NCI-H1092 (cell line): ENCODE measurements around the gene NANP.

Experiments used
- DNase-seq: peaks from one replicate; lab custom pipeline; 2025; lab: John Stamatoyannopoulos, UW

The NANP gene

DNA sequence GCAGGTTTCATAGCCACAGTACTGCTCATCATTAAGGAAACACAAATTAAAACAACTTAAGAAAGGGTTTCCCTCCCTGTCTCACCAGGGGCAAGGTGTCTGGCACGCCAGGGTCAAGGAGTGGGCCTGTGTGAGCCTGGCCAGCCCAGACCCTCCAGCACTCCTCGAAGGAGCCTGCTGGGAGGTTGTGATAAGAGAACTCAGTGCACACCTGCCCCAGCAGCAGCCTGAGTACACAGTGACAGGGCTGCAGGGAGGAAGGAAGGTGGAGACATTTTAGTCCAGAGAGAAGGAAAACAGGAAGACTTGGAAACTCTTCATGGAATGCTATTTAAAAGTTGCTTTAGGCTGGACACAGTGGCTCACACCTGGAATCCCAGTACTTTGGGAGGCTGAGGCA lies 52.6 kb downstream of the NANP start:
- no peak for DNase-seq

DNA sequence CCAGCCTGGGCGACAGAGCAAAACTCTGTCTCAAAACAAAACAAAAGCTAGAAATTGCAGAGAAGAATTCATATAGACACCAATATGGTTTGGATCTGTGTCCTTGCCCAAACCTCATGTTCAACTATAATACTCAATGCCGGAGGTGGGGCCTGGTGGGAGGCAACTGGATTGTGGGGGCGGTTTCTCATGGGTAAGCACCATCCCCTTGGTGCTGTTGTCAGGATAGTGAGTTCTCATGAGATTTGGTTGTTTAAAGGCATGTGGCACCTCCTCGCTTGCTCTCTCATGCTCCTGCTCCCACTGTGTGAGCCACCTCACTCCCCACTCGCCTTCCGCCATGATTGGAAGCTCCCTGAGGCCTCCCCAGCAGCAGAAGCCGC lies 53.7 kb downstream of the NANP start:
- no peak for DNase-seq

DNA sequence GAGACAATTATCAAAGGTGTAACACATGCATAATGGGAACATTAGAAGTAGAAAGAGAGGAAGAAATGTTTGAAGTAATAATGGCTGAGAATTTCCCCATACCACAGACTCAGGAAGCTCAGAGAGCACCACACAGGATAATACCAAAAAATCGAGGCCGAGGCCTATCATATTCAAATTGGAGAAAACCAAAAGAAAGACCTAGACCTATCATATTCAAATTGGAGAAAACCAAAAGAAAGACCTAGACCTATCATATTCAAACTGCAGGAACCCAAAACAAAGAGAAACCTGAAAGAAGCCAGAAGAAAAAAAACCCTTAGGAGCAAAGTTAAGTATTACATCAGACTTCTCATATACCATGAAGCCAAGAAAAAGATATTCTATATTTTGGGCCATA lies 56.5 kb downstream of the NANP start:
- DNase-seq = no peak

DNA sequence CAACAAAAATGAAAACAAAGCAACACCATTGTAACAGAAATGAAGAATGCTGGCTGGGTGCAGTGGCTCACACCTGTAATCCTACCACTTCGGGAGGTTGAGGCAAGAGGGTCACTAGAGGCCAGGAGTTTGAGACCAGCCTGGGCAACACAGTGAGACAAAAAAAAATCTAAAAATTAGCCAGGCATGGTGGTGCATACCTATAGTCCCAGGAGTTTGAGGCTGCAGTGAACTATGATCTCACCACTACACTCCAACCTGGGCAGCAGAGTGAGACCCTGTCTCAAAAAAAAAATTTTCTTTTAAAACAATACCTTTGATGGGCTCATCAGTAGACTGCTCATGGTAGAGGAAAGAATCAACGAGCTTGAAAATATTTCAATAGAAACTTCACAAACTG lies 57.0 kb downstream of the NANP start:
- no peak for DNase-seq

DNA sequence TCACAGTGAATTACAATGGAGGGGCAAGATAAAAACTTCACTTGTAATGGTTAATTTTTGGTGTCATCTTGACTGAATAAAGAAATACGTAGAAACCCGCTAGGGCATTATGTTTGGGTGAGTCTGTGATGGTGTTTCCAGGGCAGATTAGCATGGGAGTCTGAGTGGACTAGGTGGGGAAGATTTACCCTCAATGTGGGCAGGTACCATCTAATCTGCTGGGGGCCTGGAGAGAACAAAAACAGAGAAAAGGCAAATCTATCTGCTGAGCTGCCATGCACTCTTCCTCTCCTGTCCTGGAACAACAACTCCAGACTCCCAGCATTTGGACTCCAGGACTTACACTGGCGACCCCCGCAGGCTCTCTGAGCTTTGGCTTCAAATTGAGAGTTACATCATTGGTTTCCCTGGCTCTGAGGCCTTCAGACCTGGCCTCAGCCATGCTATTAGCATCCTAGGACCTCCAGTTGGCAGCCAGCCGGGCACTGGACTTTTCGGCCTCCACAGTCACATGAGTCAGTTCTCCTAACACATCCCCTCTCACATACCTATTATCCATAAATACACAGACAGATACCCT lies 58.1 kb downstream of the NANP start:
- DNase-seq = no peak

DNA sequence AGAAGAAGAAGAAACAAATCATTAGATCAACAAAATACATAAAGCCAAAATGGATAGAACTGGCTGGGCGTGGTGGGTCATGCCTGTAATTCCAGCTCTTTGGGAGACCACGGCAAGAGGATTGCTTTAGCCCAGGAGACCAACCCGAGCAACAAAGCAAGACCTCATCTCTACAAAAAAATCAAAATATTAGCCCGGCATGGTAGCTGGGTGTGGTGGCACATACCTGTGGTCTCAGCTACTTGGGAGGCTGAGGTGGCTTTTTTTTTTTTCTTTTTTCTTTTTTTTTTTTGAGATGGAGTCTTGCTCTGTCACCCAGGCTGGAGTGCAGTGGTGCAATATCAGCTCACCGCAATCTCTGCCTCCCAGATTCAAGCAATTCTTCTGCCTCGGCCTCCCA lies 59.9 kb downstream of the NANP start:
- DNase-seq = no peak

DNA sequence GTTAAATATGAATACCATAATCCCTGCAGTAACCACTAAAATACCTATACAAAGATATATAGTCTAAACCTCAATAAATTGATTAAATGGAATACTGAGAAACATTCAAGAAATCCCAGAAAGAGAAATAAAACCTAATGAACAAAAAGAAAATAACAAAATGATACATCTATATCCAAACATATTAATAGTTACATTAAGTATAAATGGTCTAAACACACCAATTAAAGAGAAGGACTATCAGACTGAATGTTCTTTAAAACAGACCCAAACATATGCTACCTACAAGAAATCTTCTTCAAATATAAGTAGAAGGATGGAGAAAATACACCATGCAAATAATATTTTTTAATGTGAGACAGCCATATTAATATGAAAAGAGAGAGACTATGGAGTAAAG lies 60.5 kb downstream of the NANP start:
- no peak for DNase-seq
